Natural killer cell (primary cell): ENCODE data around the gene TP53. TPM values are rescaled to one million over a fixed set of nuclear protein-coding genes. Genes with fewer than 3 reads are reported as not detected.

Experiments
- ATAC-seq, 3 donors: fragments of 150-1000 bp in 2 of 3; fragments of 200-7000 bp in 1 of 3; cut with Tn5 transposase; 1 replicate in 1 of 3; 2 replicates in 2 of 3; pipeline ENCODE4 v1.10.0; 2021; ENCODE audit warnings: mild to moderate bottlenecking in 2 of 3, moderate library complexity in 2 of 3
- DNase-seq, 2 donors: peaks; one replicate each; pipeline versions ENCODE4 v3.0.0 to v3.0.0-alpha.2; 2013 to 2021; ENCODE audit warnings: mixed read lengths in 1 of 2
- H3K27ac ChIP-seq: one replicate; pipeline ENCODE4 v1.5.1; 2013; ENCODE audit warnings: mild to moderate bottlenecking, low read length
- H3K27me3 ChIP-seq: one replicate; pipeline ENCODE4 v1.6.1; 2013; ENCODE audit warnings: low read length; ENCODE audit not compliant: control insufficient read depth, insufficient read depth
- H3K36me3 ChIP-seq: one replicate; pipeline ENCODE4 v1.6.1; 2013; ENCODE audit warnings: low read length; ENCODE audit not compliant: control insufficient read depth, insufficient read depth
- H3K4me1 ChIP-seq: one replicate; pipeline ENCODE4 v1.6.1; 2013; ENCODE audit warnings: low read length; ENCODE audit not compliant: control insufficient read depth, insufficient read depth
- H3K4me3 ChIP-seq: one replicate; pipeline ENCODE4 v1.5.1; 2013; ENCODE audit warnings: low read length
- H3K9me3 ChIP-seq: one replicate; pipeline ENCODE4 v1.6.1; 2013; ENCODE audit warnings: low read length; ENCODE audit not compliant: control insufficient read depth, insufficient read depth
- H3K27ac Mint-ChIP-seq, 2 donors: one replicate each; pipeline ENCODE4 v1.8.0; 2022; ENCODE audit warnings: mild to moderate bottlenecking in 2 of 2, mixed read lengths in 2 of 2, moderate library complexity in 1 of 2
- H3K27me3 Mint-ChIP-seq, 2 donors: one replicate each; pipeline ENCODE4 v1.8.0; 2022; ENCODE audit warnings: low read depth in 2 of 2, mixed read lengths in 2 of 2
- H3K36me3 Mint-ChIP-seq: one replicate; pipeline ENCODE4 v1.8.0; 2022; ENCODE audit warnings: mixed read lengths
- H3K4me1 Mint-ChIP-seq, 2 donors: one replicate each; pipeline ENCODE4 v1.8.0; 2022; ENCODE audit warnings: mixed read lengths in 2 of 2
- H3K4me3 Mint-ChIP-seq: one replicate; pipeline ENCODE4 v1.8.0; 2022; ENCODE audit warnings: mild to moderate bottlenecking, moderate library complexity, mixed read lengths
- H3K9me3 Mint-ChIP-seq, 2 donors: one replicate each; pipeline ENCODE4 v1.8.0; 2022; ENCODE audit warnings: mixed read lengths in 2 of 2
- WGBS: methylation state at CpG from one replicate; pipeline ENCODE4 v1.1.7; 2013; ENCODE audit warnings: missing lambda C conversion rate; ENCODE audit not compliant: insufficient coverage; 5-methylcytosine and 5-hydroxymethylcytosine counted together
- intact Hi-C: fragments of 100-400 bp; cut with micrococcal nuclease; formaldehyde crosslinking; loops from one replicate; pipeline ENCODE4 v1.14.2; 2022
- total RNA-seq, 4 donors: library from RNA; stranded (reverse); fragments of 120-200 nt in 1 of 4; gene quantifications; one replicate each; pipeline versions ENCODE4 v1.2.3 to v1.2.4, GENCODE V29; 2013 to 2022
- TF ChIP-seq, protein P1 (sequence below): fragments of 200-600 bp; IDR thresholded peaks from one replicate; pipeline ENCODE4 v1.8.0; 2022; ENCODE audit warnings: antibody characterized with exemption

TP53 gene
- total RNA-seq, 3 donors from 2014 or later (not counting 1 experiment from before 2014, with no cell fraction given) = 56.5 to 65.5 (median 62.0) TPM

- Mint-ChIP-seq H3K27me3 (no peaks in the 10 kb centered on the region), H3K4me1 (no peaks in the 10 kb centered on the region), H3K36me3 (peaks cover 5% of the 10 kb centered on the region), H3K27ac (no peak overlapping the region), H3K9me3 (no peaks in the 10 kb centered on the region), H3K4me3 (no peak overlapping the region)
- peaks cover 49% of the 10 kb centered on the region for H3K36me3 ChIP-seq
- TF ChIP-seq, protein P1, sequence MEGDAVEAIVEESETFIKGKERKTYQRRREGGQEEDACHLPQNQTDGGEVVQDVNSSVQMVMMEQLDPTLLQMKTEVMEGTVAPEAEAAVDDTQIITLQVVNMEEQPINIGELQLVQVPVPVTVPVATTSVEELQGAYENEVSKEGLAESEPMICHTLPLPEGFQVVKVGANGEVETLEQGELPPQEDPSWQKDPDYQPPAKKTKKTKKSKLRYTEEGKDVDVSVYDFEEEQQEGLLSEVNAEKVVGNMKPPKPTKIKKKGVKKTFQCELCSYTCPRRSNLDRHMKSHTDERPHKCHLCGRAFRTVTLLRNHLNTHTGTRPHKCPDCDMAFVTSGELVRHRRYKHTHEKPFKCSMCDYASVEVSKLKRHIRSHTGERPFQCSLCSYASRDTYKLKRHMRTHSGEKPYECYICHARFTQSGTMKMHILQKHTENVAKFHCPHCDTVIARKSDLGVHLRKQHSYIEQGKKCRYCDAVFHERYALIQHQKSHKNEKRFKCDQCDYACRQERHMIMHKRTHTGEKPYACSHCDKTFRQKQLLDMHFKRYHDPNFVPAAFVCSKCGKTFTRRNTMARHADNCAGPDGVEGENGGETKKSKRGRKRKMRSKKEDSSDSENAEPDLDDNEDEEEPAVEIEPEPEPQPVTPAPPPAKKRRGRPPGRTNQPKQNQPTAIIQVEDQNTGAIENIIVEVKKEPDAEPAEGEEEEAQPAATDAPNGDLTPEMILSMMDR = no peak
- H3K27ac ChIP-seq = no peak overlapping the region
- DNase-seq (no peak), ATAC-seq (no peak)
- intact Hi-C loops = no loop called here
- no peaks in the 10 kb centered on the region for H3K4me1 ChIP-seq
- peaks cover 4% of the 10 kb centered on the region for H3K9me3 ChIP-seq
- no peaks in the 10 kb centered on the region for H3K27me3 ChIP-seq
- 99% methylated on average over 7 of the region's 7 CpGs for WGBS
- no peak overlapping the region for H3K4me3 ChIP-seq
These were observed 18.8 kb downstream of the TP53 start for GRCh38 chr17:7668482-7668881.

DNA sequence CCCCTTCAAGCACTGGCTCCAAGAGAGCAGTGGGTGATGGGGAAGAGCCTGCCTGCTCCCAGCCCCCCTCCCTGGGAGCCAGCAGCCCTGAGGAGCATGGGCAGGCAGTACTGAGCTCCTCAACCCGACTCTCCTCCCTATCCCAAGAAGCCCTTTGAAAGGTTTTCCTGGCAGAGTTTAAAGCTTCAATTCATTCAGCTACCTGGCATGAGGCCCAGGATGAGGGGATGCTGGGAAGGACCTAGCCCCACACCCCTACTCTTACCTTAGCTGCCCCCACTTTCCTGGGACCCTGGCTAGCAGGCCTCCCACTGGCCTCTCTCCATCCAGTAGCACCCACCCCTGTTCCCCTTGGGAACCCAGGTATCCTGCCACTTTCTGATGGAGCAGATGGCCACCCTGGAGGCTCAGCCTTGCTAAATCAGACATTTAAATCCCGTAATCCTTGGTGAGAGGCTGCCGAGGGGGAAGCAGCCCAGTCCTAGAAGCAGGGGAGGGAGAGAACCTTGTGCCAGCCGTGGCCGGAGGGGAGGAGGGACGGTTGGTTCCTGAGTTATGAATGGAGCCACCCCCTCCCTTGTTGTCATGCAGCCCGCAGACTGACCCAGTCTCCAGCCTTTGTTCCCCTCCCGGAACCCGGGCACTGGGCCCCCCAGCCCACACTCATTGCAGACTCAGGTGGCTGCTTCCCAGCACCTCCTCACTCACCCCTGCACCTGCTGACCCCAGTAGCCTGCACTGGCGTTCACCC, 19.5 kb downstream of the TP53 start:
- H3K4me1 Mint-ChIP-seq = no peaks in the 10 kb centered on the region
- intact Hi-C loops = no loop called here
- no peak overlapping the region for H3K27ac Mint-ChIP-seq
- TF ChIP-seq, protein P1 = no peak
- no peaks in the 10 kb centered on the region for H3K4me1 ChIP-seq
- H3K4me3 ChIP-seq = no peak overlapping the region
- H3K27me3 Mint-ChIP-seq = no peaks in the 10 kb centered on the region
- H3K27me3 ChIP-seq = no peaks in the 10 kb centered on the region
- H3K27ac ChIP-seq = no peak overlapping the region
- 95% methylated on average over 10 of the region's 10 CpGs for WGBS
- DNase-seq (no peak), ATAC-seq (no peak)
- no peaks in the 10 kb centered on the region for H3K9me3 ChIP-seq
- H3K9me3 Mint-ChIP-seq = no peaks in the 10 kb centered on the region
- H3K4me3 Mint-ChIP-seq = no peak overlapping the region
- H3K36me3 Mint-ChIP-seq = no peaks in the 10 kb centered on the region
- H3K36me3 ChIP-seq = peaks cover 43% of the 10 kb centered on the region

- ATAC-seq = no peak
- intact Hi-C loops = no loop called here
- WGBS = 84% methylated on average over 10 of the region's 10 CpGs
These were observed 30.2 kb downstream of the TP53 start for GRCh38 chr17:7656958-7657609.

More at GRCh38 chr17:7656958-7657609, 30.2 kb downstream of the TP53 start:
- Histone ChIP-seq H3K27me3 (peaks cover 6% of the 10 kb centered on the region), H3K27ac (no peak overlapping the region), H3K4me1 (no peaks in the 10 kb centered on the region), H3K9me3 (no peaks in the 10 kb centered on the region), H3K4me3 (no peak overlapping the region), H3K36me3 (no peaks in the 10 kb centered on the region)
- TF ChIP-seq, protein P1 = no peak
- no peak for DNase-seq
- H3K4me3 Mint-ChIP-seq = no peak overlapping the region
- H3K27ac Mint-ChIP-seq = no peak overlapping the region
- no peaks in the 10 kb centered on the region for H3K4me1 Mint-ChIP-seq
- no peaks in the 10 kb centered on the region for H3K36me3 Mint-ChIP-seq
- H3K27me3 Mint-ChIP-seq = peaks cover 11 to 12% of the 10 kb centered on the region in 2 donors
- H3K9me3 Mint-ChIP-seq = no peaks in the 10 kb centered on the region
